Esophagus muscularis mucosa (tissue), 4 donors: ENCODE results near the gene COX7A2. TPM values are rescaled to one million over a fixed set of nuclear protein-coding genes. Genes with fewer than 3 reads are reported as not detected.

Experiments used
- DNase-seq: peaks from one replicate; pipeline ENCODE4 v3.0.0-alpha.2; 2017; ENCODE audit errors: extremely low spot score
- H3K27ac ChIP-seq, 4 donors: fragments of 200-600 bp; sonication (generic); replicated peaks in 1 of 4; 1 replicate in 3 of 4; 2 replicates in 1 of 4; pipeline ENCODE4 v1.5.1; 2016 to 2019; ENCODE audit warnings: mild to moderate bottlenecking in 1 of 4
- H3K27me3 ChIP-seq, 4 donors: fragments of 200-600 bp; sonication (generic); one replicate each; pipeline versions ENCODE4 v1.5.1 to v1.6.0; 2016 to 2019
- H3K36me3 ChIP-seq, 4 donors: fragments of 200-600 bp; sonication (generic); one replicate each; pipeline ENCODE4 v1.5.1; 2016 to 2019
- H3K4me1 ChIP-seq, 4 donors: fragments of 200-600 bp; sonication (generic); one replicate each; pipeline ENCODE4 v1.5.1; 2016 to 2019
- H3K4me3 ChIP-seq, 4 donors: fragments of 200-600 bp; sonication (generic); 1 replicate in 2 of 4; 2 replicates in 2 of 4; pipeline ENCODE4 v1.5.1; 2016 to 2019; ENCODE audit warnings: mild to moderate bottlenecking in 4 of 4, moderate library complexity in 1 of 4
- H3K9me3 ChIP-seq, 4 donors: fragments of 200-600 bp; sonication (generic); 1 replicate in 3 of 4; 2 replicates in 1 of 4; pipeline ENCODE4 v1.5.1; 2016 to 2019
- EP300 ChIP-seq: sonication (generic); formaldehyde crosslinking; IDR thresholded peaks from one replicate; pipeline ENCODE4 v1.6.1; 2017; ENCODE audit warnings: antibody characterized with exemption
- POLR2A ChIP-seq: fragments of 450-650 bp; IDR thresholded peaks from one replicate; pipeline ENCODE4 v1.6.1; 2017; ENCODE audit warnings: antibody characterized with exemption, moderate library complexity, mild to moderate bottlenecking, low read depth
- POLR2AphosphoS5 ChIP-seq, 2 donors: sonication (generic); formaldehyde crosslinking; IDR thresholded peaks; one replicate each; pipeline ENCODE4 v1.6.1; 2017; ENCODE audit warnings: antibody characterized with exemption in 2 of 2
- WGBS: methylation state at CpG from one replicate; pipeline ENCODE4 v1.1.5; 2018; 5-methylcytosine and 5-hydroxymethylcytosine counted together
- intact Hi-C: fragments of 100-400 bp; cut with DNase I; formaldehyde crosslinking; loops from one replicate; pipeline ENCODE4 v1.15.1; 2023
- total RNA-seq, 4 donors: library from RNA; depleted of rRNA; stranded (reverse); fragments of >200 nt; gene quantifications; one replicate each; pipeline versions ENCODE4 v1.1.0 to v1.2.1, GENCODE V29; 2016
- TF ChIP-seq, protein P1 (sequence below), 3 experiments: fragments of 200-600 bp in 2 of 3; fragments of 450-650 bp in 1 of 3; sonication (generic) in 2 of 3; IDR thresholded peaks; one replicate each; pipeline ENCODE4 v1.5.1; 2017 to 2019; ENCODE audit warnings: antibody characterized with exemption in 3 of 3, mild to moderate bottlenecking in 2 of 3, moderate library complexity in 1 of 3

Gene COX7A2
- total RNA-seq, 4 donors from 2014 or later, result 126 to 480 (median 300) TPM

DNA sequence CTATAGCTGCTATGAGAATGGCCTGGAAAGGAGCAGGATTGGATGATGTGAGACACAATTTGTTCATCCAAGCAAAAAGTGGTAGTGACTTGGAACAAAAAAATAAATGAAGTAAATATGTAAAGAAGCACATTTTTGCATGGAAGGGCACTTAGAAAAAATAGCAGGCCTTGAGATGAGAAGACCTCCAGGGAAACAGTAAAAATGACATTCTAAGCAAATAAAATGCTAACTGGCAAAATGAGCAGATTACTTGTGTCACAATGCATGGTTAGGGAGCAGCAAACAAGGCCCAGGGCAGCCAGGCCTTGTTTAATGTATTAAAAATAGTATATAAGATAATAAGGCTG lies 19.8 kb upstream of the COX7A2 start:
- no peaks in the 10 kb centered on the region for H3K9me3 ChIP-seq
- H3K27ac ChIP-seq, result no peak overlapping the region
- H3K27me3 ChIP-seq, result no peaks in the 10 kb centered on the region
- H3K4me3 ChIP-seq, result no peak overlapping the region
- no peak for TF ChIP-seq EP300
- TF ChIP-seq, protein P1, sequence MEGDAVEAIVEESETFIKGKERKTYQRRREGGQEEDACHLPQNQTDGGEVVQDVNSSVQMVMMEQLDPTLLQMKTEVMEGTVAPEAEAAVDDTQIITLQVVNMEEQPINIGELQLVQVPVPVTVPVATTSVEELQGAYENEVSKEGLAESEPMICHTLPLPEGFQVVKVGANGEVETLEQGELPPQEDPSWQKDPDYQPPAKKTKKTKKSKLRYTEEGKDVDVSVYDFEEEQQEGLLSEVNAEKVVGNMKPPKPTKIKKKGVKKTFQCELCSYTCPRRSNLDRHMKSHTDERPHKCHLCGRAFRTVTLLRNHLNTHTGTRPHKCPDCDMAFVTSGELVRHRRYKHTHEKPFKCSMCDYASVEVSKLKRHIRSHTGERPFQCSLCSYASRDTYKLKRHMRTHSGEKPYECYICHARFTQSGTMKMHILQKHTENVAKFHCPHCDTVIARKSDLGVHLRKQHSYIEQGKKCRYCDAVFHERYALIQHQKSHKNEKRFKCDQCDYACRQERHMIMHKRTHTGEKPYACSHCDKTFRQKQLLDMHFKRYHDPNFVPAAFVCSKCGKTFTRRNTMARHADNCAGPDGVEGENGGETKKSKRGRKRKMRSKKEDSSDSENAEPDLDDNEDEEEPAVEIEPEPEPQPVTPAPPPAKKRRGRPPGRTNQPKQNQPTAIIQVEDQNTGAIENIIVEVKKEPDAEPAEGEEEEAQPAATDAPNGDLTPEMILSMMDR (IDR thresholded peaks at IDR 0.05), result no peak
- TF ChIP-seq POLR2A, result no peak
- no peak for TF ChIP-seq POLR2AphosphoS5 (IDR thresholded peaks at IDR 0.05)
- H3K4me1 ChIP-seq, result peaks cover 15 to 26% (median 19%) of the 10 kb centered on the region in 4 donors
- no peak for DNase-seq
- H3K36me3 ChIP-seq, result peaks cover 11 to 61% (median 49%) of the 10 kb centered on the region in 4 donors
- intact Hi-C loops, result no loop called here

- H3K4me3 ChIP-seq, result no peak overlapping the region
- H3K4me1 ChIP-seq, result peaks cover 10 to 21% (median 14%) of the 10 kb centered on the region in 4 donors
- H3K27ac ChIP-seq, result no peak overlapping the region
- WGBS, result 87% methylated on average over 4 of the region's 4 CpGs
- H3K36me3 ChIP-seq, result peaks cover 11 to 66% (median 51%) of the 10 kb centered on the region in 4 donors
- H3K27me3 ChIP-seq, result no peaks in the 10 kb centered on the region
- intact Hi-C loops, result no loop called here
- no peak for TF ChIP-seq POLR2AphosphoS5 (IDR thresholded peaks at IDR 0.05)
- TF ChIP-seq, protein P1 (IDR thresholded peaks at IDR 0.05), result no peak
- no peak for TF ChIP-seq EP300
- TF ChIP-seq POLR2A, result no peak
- no peaks in the 10 kb centered on the region for H3K9me3 ChIP-seq
- no peak for DNase-seq
Observed at GRCh38 chr6:75262716-75263400, 19.3 kb upstream of the COX7A2 start.

DNA sequence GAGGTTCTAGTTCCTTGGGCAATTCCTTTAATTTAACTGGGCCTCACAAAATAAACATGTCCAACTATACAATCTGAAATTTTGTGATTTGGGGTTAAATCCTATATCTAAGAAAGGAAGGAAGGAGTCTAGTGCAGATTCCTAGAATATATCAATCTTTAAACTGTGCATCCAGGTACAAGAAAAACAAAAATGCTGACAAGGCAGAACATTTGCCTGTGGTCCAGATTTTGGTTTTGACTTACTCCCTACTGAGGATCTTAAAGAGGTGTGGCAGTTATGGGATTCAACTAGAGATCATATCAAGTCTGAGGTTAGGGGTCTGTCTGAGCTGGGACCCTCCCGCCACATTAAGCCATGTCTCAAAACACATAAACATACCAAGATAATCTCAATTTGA lies 17.7 kb upstream of the COX7A2 start:
- no peak for DNase-seq
- H3K27ac ChIP-seq, result no peak overlapping the region
- intact Hi-C loops, result no loop called here
- H3K4me1 ChIP-seq, result peaks cover 0 to 6% (median under 1%) of the 10 kb centered on the region in 4 donors
- H3K27me3 ChIP-seq, result no peaks in the 10 kb centered on the region
- peaks cover 12 to 78% (median 57%) of the 10 kb centered on the region in 4 donors for H3K36me3 ChIP-seq
- H3K4me3 ChIP-seq, result no peak overlapping the region
- WGBS, result 100% methylated on average over 1 of the region's 1 CpG
- no peaks in the 10 kb centered on the region for H3K9me3 ChIP-seq
- TF ChIP-seq POLR2A (no peak), POLR2AphosphoS5 (IDR thresholded peaks at IDR 0.05) (no peak), EP300 (no peak)
- TF ChIP-seq, protein P1 (IDR thresholded peaks at IDR 0.05), result no peak

GRCh38 chr6:75257343-75258087 lies 13.9 kb upstream of the COX7A2 start:
- no peak overlapping the region for H3K27ac ChIP-seq
- H3K4me3 ChIP-seq, result no peak overlapping the region
- 96% methylated on average over 1 of the region's 1 CpG for WGBS
- intact Hi-C loops, result no loop called here
- TF ChIP-seq POLR2A, result no peak
- TF ChIP-seq, protein P1 (IDR thresholded peaks at IDR 0.05), result no peak
- no peak for TF ChIP-seq POLR2AphosphoS5 (IDR thresholded peaks at IDR 0.05)
- no peak for TF ChIP-seq EP300
- DNase-seq, result no peak
- H3K36me3 ChIP-seq, result peaks cover 19 to 80% (median 52%) of the 10 kb centered on the region in 4 donors
- H3K9me3 ChIP-seq, result no peaks in the 10 kb centered on the region
- no peaks in the 10 kb centered on the region for H3K4me1 ChIP-seq
- H3K27me3 ChIP-seq, result no peaks in the 10 kb centered on the region
